Sigmoid colon (tissue), 4 donors: ENCODE data around the gene RUNDC1.

Experiments
- CTCF ChIP-seq, 4 experiments: fragments of 450-650 bp in 3 of 4; fragments of 200-600 bp in 1 of 4; IDR thresholded peaks; one replicate each; pipeline ENCODE4 v1.5.1; 2016 to 2019; ENCODE audit warnings: antibody characterized with exemption in 4 of 4, mild to moderate bottlenecking in 3 of 4, moderate library complexity in 2 of 4
- EP300 ChIP-seq, 4 donors: sonication (generic); formaldehyde crosslinking; IDR thresholded peaks; one replicate each; pipeline ENCODE4 v1.6.1; 2017; ENCODE audit warnings: antibody characterized with exemption in 4 of 4

- TF ChIP-seq CTCF (IDR thresholded peaks at IDR 0.05) (no peak), EP300 (IDR thresholded peaks at IDR 0.05) (no peak)
Observed at GRCh38 chr17:43015579-43015978, 35.2 kb downstream of the RUNDC1 start.
